HEK293 (cell line): ENCODE data around the gene SORT1.
A peak's percentile ranks its signal among the peaks of the same experiment; 100 is the strongest.

Source experiments
- CTCF ChIA-PET: fragments of 350-600 bp; formaldehyde crosslinking; extraction: SDS; loops from one replicate; lab custom pipeline; 2021; ENCODE audit warnings: antibody characterized with exemption; lab: Yijun Ruan, JAX
- POLR2A ChIA-PET: fragments of 300-600 bp; formaldehyde crosslinking; extraction: SDS; loops from one replicate; lab custom pipeline; 2020; ENCODE audit warnings: antibody characterized with exemption, inconsistent platforms; lab: Yijun Ruan, JAX
- H3K27ac ChIP-seq: fragments of 200-500 bp; sonication (Bioruptor generic); 2 replicates; pipeline ENCODE4 v1.5.1; 2014; ENCODE audit warnings: low read depth, low read length, control low read depth, inconsistent platforms; ENCODE audit errors: extremely low read depth
- H3K36me3 ChIP-seq, 2 experiments: fragments of 200-500 bp in 1 of 2; sonication (Bioruptor generic) in 1 of 2; 1 replicate in 1 of 2; 2 replicates in 1 of 2; pipeline ENCODE4 v1.5.1; 2014 to 2017; ENCODE audit warnings: inconsistent platforms in 2 of 2, low read length in 2 of 2; ENCODE audit not compliant: control insufficient read depth in 2 of 2, insufficient read depth in 1 of 2
- H3K4me1 ChIP-seq: fragments of 200-500 bp; sonication (Bioruptor generic); 2 replicates; pipeline ENCODE4 v1.5.1; 2014; ENCODE audit warnings: mild to moderate bottlenecking, low read length, inconsistent platforms; ENCODE audit not compliant: control insufficient read depth, insufficient read depth
- H3K4me3 ChIP-seq: 2 replicates; pipeline ENCODE4 v1.5.1; 2011; ENCODE audit warnings: low read depth, mild to moderate bottlenecking, control low read depth, low read length, moderate library complexity
- H3K9me3 ChIP-seq: fragments of 200-500 bp; sonication (Bioruptor generic); 2 replicates; pipeline ENCODE4 v1.5.1; 2014; ENCODE audit warnings: low read depth, low read length, inconsistent platforms; ENCODE audit not compliant: control insufficient read depth, insufficient read depth
- IKZF3 ChIP-seq: fragments of 450-650 bp; IDR thresholded peaks from 2 replicates; pipeline ENCODE4 v1.5.0; 2018; ENCODE audit warnings: missing biosample characterization, mild to moderate bottlenecking, missing genetic modification characterization, moderate library complexity
- KLF7 ChIP-seq: fragments of 450-650 bp; formaldehyde crosslinking; IDR thresholded peaks from 2 replicates; pipeline ENCODE4 v1.5.1; 2016; ENCODE audit warnings: missing biosample characterization, missing genetic modification characterization, borderline replicate concordance
- REPIN1 ChIP-seq: fragments of 450-650 bp; formaldehyde crosslinking; IDR thresholded peaks from 2 replicates; pipeline ENCODE4 v1.5.1; 2017; ENCODE audit warnings: missing biosample characterization, missing genetic modification characterization, low read depth
- SP2 ChIP-seq: fragments of 450-650 bp; formaldehyde crosslinking; IDR thresholded peaks from 2 replicates; pipeline ENCODE4 v1.5.1; 2016; ENCODE audit warnings: missing biosample characterization, missing genetic modification characterization
- SP3 ChIP-seq: fragments of 450-650 bp; formaldehyde crosslinking; IDR thresholded peaks from 2 replicates; pipeline ENCODE4 v1.5.1; 2016; ENCODE audit warnings: missing biosample characterization, missing genetic modification characterization
- ZNF221 ChIP-seq: fragments of 450-650 bp; formaldehyde crosslinking; IDR thresholded peaks from 2 replicates; pipeline ENCODE4 v1.5.1; 2017; ENCODE audit warnings: missing biosample characterization, missing genetic modification characterization, borderline replicate concordance
- ZNF248 ChIP-seq: fragments of 450-650 bp; formaldehyde crosslinking; IDR thresholded peaks from 2 replicates; pipeline ENCODE4 v1.5.1; 2017; ENCODE audit warnings: missing biosample characterization, missing genetic modification characterization
- ZNF366 ChIP-seq: fragments of 450-650 bp; formaldehyde crosslinking; conservative IDR thresholded peaks from 2 replicates; pipeline ENCODE4 v1.5.1; 2016; ENCODE audit warnings: missing biosample characterization, missing genetic modification characterization
- ZNF514 ChIP-seq: fragments of 450-650 bp; formaldehyde crosslinking; IDR thresholded peaks from 2 replicates; pipeline ENCODE4 v1.5.1; 2016; ENCODE audit warnings: missing biosample characterization, missing genetic modification characterization
- ZNF560 ChIP-seq: fragments of 450-650 bp; formaldehyde crosslinking; IDR thresholded peaks from 2 replicates; pipeline ENCODE4 v1.5.1; 2017; ENCODE audit warnings: missing biosample characterization, missing genetic modification characterization, borderline replicate concordance
- ZNF600 ChIP-seq: fragments of 450-650 bp; formaldehyde crosslinking; IDR thresholded peaks from 2 replicates; pipeline ENCODE4 v1.5.1; 2016; ENCODE audit warnings: missing biosample characterization, missing genetic modification characterization
- ZNF747 ChIP-seq: fragments of 450-650 bp; formaldehyde crosslinking; IDR thresholded peaks from 2 replicates; pipeline ENCODE4 v1.5.1; 2016; ENCODE audit warnings: missing biosample characterization, missing genetic modification characterization
- ZNF777 ChIP-seq: fragments of 450-650 bp; formaldehyde crosslinking; IDR thresholded peaks from 2 replicates; pipeline ENCODE4 v1.5.1; 2017; ENCODE audit warnings: missing biosample characterization, missing genetic modification characterization, borderline replicate concordance
- TF ChIP-seq, protein P1 (sequence below): fragments of 450-650 bp; formaldehyde crosslinking; IDR thresholded peaks from 2 replicates; pipeline ENCODE4 v1.5.1; 2016; ENCODE audit warnings: missing biosample characterization, missing genetic modification characterization
- TF ChIP-seq, protein P2 (sequence below): fragments of 450-650 bp; formaldehyde crosslinking; conservative IDR thresholded peaks from 2 replicates; pipeline ENCODE4 v1.5.1; 2016; ENCODE audit warnings: low read depth, missing biosample characterization, missing genetic modification characterization
- TF ChIP-seq, protein P3 (sequence below): fragments of 450-650 bp; formaldehyde crosslinking; conservative IDR thresholded peaks from 2 replicates; pipeline ENCODE4 v1.5.1; 2016; ENCODE audit warnings: low read depth, missing biosample characterization, missing genetic modification characterization
- TF ChIP-seq, protein P4 (sequence below): fragments of 450-650 bp; formaldehyde crosslinking; IDR thresholded peaks from 2 replicates; pipeline ENCODE4 v1.5.1; 2016; ENCODE audit warnings: missing biosample characterization, missing genetic modification characterization

SORT1 gene

DNA sequence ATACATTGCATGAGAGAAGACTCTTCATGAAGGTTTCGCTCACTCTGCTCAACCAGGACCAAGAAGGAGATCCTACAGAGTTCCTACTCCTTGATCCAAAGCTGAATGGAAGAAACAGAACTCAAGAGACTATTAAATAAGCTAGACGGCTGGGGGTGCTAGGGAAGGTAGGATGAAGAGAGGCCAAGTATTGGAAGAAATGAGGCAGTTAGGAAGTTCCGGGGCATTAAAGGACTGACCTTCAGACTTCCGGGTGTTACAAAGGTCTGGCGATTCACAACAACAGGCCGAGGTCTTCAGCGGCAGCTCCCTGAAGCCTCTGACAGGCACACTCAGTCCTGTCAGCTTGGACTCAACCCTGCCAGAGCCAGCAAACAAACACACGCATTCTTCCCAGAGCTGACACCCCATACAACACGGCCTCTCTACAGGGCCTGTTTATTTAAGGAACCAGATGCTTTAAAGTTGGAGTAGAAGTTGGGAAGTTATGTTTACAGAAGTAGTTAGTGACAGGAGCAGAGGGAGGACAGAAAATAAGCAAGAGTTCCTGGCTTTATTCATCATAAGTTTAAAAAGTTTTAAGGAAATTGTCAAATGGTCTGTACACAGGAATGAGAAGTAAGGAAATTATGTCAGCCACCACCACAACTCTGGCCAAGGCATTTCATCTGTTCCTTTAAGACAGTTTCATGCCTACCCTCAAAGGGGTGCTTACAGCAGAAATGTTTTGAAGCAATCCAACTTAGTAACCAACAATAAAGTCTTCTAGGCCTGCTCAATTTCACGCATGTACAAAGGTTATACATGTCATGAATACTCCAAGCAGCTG is 4.7 kb downstream of the SORT1 start (continued):
- TF ChIP-seq, protein P1, sequence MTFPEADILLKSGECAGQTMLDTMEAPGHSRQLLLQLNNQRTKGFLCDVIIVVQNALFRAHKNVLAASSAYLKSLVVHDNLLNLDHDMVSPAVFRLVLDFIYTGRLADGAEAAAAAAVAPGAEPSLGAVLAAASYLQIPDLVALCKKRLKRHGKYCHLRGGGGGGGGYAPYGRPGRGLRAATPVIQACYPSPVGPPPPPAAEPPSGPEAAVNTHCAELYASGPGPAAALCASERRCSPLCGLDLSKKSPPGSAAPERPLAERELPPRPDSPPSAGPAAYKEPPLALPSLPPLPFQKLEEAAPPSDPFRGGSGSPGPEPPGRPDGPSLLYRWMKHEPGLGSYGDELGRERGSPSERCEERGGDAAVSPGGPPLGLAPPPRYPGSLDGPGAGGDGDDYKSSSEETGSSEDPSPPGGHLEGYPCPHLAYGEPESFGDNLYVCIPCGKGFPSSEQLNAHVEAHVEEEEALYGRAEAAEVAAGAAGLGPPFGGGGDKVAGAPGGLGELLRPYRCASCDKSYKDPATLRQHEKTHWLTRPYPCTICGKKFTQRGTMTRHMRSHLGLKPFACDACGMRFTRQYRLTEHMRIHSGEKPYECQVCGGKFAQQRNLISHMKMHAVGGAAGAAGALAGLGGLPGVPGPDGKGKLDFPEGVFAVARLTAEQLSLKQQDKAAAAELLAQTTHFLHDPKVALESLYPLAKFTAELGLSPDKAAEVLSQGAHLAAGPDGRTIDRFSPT (tag by site-specific recombination): no peak
- TF ChIP-seq ZNF600 (tag by site-specific recombination) (peak; percentile 50; the same call in 1 of the 2 replicates), ZNF747 (tag by site-specific recombination) (no peak), IKZF3 (0 out of 2 replicates have a peak, but pooled peaks have one; percentile 14)
- TF ChIP-seq, protein P2, sequence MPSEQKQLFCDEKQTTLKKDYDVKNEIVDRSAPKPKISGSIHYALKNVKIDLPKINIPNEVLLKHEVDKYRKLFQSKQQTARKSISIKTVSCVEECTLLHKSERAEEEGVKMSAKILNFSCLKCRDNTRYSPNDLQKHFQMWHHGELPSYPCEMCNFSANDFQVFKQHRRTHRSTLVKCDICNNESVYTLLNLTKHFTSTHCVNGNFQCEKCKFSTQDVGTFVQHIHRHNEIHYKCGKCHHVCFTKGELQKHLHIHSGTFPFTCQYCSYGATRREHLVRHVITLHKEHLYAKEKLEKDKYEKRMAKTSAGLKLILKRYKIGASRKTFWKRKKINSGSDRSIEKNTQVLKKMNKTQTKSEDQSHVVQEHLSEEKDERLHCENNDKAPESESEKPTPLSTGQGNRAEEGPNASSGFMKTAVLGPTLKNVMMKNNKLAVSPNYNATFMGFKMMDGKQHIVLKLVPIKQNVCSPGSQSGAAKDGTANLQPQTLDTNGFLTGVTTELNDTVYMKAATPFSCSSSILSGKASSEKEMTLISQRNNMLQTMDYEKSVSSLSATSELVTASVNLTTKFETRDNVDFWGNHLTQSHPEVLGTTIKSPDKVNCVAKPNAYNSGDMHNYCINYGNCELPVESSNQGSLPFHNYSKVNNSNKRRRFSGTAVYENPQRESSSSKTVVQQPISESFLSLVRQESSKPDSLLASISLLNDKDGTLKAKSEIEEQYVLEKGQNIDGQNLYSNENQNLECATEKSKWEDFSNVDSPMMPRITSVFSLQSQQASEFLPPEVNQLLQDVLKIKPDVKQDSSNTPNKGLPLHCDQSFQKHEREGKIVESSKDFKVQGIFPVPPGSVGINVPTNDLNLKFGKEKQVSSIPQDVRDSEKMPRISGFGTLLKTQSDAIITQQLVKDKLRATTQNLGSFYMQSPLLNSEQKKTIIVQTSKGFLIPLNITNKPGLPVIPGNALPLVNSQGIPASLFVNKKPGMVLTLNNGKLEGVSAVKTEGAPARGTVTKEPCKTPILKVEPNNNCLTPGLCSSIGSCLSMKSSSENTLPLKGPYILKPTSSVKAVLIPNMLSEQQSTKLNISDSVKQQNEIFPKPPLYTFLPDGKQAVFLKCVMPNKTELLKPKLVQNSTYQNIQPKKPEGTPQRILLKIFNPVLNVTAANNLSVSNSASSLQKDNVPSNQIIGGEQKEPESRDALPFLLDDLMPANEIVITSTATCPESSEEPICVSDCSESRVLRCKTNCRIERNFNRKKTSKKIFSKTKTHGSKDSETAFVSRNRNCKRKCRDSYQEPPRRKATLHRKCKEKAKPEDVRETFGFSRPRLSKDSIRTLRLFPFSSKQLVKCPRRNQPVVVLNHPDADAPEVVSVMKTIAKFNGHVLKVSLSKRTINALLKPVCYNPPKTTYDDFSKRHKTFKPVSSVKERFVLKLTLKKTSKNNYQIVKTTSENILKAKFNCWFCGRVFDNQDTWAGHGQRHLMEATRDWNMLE (tag by site-specific recombination): peak; percentile 57
- TF ChIP-seq, protein P3, sequence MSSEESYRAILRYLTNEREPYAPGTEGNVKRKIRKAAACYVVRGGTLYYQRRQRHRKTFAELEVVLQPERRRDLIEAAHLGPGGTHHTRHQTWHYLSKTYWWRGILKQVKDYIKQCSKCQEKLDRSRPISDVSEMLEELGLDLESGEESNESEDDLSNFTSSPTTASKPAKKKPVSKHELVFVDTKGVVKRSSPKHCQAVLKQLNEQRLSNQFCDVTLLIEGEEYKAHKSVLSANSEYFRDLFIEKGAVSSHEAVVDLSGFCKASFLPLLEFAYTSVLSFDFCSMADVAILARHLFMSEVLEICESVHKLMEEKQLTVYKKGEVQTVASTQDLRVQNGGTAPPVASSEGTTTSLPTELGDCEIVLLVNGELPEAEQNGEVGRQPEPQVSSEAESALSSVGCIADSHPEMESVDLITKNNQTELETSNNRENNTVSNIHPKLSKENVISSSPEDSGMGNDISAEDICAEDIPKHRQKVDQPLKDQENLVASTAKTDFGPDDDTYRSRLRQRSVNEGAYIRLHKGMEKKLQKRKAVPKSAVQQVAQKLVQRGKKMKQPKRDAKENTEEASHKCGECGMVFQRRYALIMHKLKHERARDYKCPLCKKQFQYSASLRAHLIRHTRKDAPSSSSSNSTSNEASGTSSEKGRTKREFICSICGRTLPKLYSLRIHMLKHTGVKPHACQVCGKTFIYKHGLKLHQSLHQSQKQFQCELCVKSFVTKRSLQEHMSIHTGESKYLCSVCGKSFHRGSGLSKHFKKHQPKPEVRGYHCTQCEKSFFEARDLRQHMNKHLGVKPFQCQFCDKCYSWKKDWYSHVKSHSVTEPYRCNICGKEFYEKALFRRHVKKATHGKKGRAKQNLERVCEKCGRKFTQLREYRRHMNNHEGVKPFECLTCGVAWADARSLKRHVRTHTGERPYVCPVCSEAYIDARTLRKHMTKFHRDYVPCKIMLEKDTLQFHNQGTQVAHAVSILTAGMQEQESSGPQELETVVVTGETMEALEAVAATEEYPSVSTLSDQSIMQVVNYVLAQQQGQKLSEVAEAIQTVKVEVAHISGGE (tag by site-specific recombination): 0 out of 2 replicates have a peak, but pooled peaks have one; percentile 25

DNA sequence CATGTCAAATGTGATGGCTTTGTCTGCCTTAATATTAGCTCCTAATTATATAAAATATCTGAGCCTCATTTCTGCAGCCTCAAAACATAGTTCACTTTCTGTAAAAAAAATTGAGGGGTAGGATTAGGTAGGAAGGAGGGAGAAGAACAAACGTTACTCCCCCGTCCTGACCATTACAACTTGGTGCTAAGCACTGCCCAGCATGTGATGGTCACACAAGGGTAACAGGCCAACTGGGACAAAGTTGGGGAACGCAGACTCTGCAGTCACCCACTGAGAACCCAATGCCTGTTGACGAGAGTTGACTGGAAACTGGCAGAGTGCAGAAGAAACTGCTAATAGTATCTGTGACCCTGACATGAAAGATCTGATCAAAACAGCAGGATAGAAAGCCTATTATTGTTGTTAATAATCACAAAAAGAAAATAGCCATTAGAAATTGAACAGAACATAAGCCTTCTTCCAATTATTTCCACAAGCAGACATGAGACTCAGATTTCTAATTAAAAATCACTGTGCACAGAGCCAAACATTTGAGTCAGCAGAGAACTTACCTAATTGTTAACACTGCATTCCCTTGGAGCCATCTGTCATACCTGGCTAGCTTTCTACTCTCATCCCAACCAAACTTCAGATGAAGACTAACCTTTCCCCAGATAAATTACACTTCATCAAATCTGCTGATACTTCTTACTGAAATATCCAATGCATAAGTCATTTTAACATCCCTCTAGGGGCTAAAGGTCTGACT is 5.5 kb downstream of the SORT1 start:
- Histone ChIP-seq H3K36me3 (peaks cover 0 to 4% of the 10 kb centered on the region in 2 experiments; a peak in 1 of 3 replicates), H3K4me1 (peaks cover 16% of the 10 kb centered on the region), H3K4me3 (no peak overlapping the region; the same call in 1 of the 2 replicates), H3K27ac (no peak overlapping the region), H3K9me3 (no peaks in the 10 kb centered on the region)
- TF ChIP-seq SP3 (no peak), ZNF221 (tag by site-specific recombination) (no peak), KLF7 (tag by site-specific recombination) (no peak), SP2 (no peak), ZNF560 (tag by site-specific recombination) (no peak), ZNF248 (tag by site-specific recombination) (no peak), ZNF777 (tag by site-specific recombination) (no peak), ZNF514 (no peak), REPIN1 (tag by site-specific recombination) (no peak), ZNF366 (tag by site-specific recombination) (no peak)
- TF ChIP-seq, protein P4, sequence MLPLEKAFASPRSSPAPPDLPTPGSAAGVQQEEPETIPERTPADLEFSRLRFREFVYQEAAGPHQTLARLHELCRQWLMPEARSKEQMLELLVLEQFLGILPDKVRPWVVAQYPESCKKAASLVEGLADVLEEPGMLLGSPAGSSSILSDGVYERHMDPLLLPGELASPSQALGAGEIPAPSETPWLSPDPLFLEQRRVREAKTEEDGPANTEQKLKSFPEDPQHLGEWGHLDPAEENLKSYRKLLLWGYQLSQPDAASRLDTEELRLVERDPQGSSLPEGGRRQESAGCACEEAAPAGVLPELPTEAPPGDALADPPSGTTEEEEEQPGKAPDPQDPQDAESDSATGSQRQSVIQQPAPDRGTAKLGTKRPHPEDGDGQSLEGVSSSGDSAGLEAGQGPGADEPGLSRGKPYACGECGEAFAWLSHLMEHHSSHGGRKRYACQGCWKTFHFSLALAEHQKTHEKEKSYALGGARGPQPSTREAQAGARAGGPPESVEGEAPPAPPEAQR (tag by site-specific recombination): no peak
- CTCF ChIA-PET: interaction anchor here (0.6 to 4.7 kb wide), 4 partner anchors 7 to 115 kb away, joined by 3 to 23 read pairs (median 6); no protein-coding TSS in a partner anchor
- POLR2A ChIA-PET: interaction anchor here (2.1 kb wide), 1 partner anchor 9 kb away, joined by 5 read pairs; no protein-coding TSS in a partner anchor
